Gastroesophageal sphincter (tissue), 4 donors: ENCODE results near the gene SLC1A4. TPM values are rescaled to one million over a fixed set of nuclear protein-coding genes. Genes with fewer than 3 reads are reported as not detected.

ENCODE experiments used
- ATAC-seq: fragments of 150-250 bp; one replicate; pipeline ENCODE4 v1.9.1; 2016; ENCODE audit warnings: mild to moderate bottlenecking, moderate library complexity
- H3K27ac ChIP-seq, 4 donors: fragments of 200-600 bp; sonication (generic) in 3 of 4; 1 replicate in 3 of 4; 2 replicates in 1 of 4; pipeline ENCODE4 v1.5.1; 2016 to 2019
- H3K27me3 ChIP-seq: fragments of 200-600 bp; sonication (generic); one replicate; pipeline ENCODE4 v1.5.1; 2019
- H3K36me3 ChIP-seq, 2 donors: fragments of 200-600 bp; sonication (generic); one replicate each; pipeline ENCODE4 v1.5.1; 2019; ENCODE audit warnings: control low read depth in 1 of 2
- H3K4me1 ChIP-seq, 3 donors: fragments of 200-600 bp; sonication (generic); 1 replicate in 2 of 3; 2 replicates in 1 of 3; pipeline ENCODE4 v1.5.1; 2016 to 2019; ENCODE audit warnings: control low read depth in 2 of 3
- H3K4me3 ChIP-seq, 2 donors: fragments of 200-600 bp; sonication (generic); one replicate each; pipeline ENCODE4 v1.5.1; 2019; ENCODE audit warnings: mild to moderate bottlenecking in 1 of 2, moderate library complexity in 1 of 2
- H3K9me3 ChIP-seq, 3 donors: fragments of 200-600 bp; sonication (generic); one replicate each; pipeline ENCODE4 v1.5.1; 2017 to 2019; ENCODE audit warnings: control low read depth in 2 of 3
- CTCF ChIP-seq, 4 experiments: fragments of 200-600 bp in 2 of 4; fragments of 450-650 bp in 2 of 4; sonication (generic) in 1 of 4; IDR thresholded peaks; one replicate each; pipeline ENCODE4 v1.5.1; 2017 to 2019; ENCODE audit warnings: antibody characterized with exemption in 4 of 4, mild to moderate bottlenecking in 2 of 4, moderate library complexity in 2 of 4
- EP300 ChIP-seq: sonication (generic); formaldehyde crosslinking; IDR thresholded peaks from one replicate; pipeline ENCODE4 v1.6.1; 2017; ENCODE audit warnings: antibody characterized with exemption, mild to moderate bottlenecking
- POLR2A ChIP-seq, 2 donors: fragments of 450-650 bp; IDR thresholded peaks; one replicate each; pipeline ENCODE4 v1.6.1; 2017; ENCODE audit warnings: antibody characterized with exemption in 2 of 2, mild to moderate bottlenecking in 2 of 2, moderate library complexity in 1 of 2
- POLR2AphosphoS5 ChIP-seq: sonication (generic); formaldehyde crosslinking; IDR thresholded peaks from one replicate; pipeline ENCODE4 v1.6.1; 2017; ENCODE audit warnings: antibody characterized with exemption
- WGBS, 2 donors: methylation state at CpG; one replicate each; pipeline ENCODE4 v1.1.5; 2018; ENCODE audit warnings: low coverage in 1 of 2; 5-methylcytosine and 5-hydroxymethylcytosine counted together
- total RNA-seq, 4 donors: library from RNA; depleted of rRNA; stranded (reverse); fragments of >200 nt; gene quantifications; one replicate each; pipeline ENCODE4 v1.1.0, GENCODE V29; 2016

SLC1A4 gene
- total RNA-seq, 4 donors from 2014 or later: 9.0 to 13.8 (median 11.3) TPM

- ATAC-seq: no peak
- Histone ChIP-seq H3K27ac (peak overlapping the region in 3 of 4 donors; percentile 90 to 94 (median 94)), H3K4me1 (peaks cover 0 to 63% (median 9%) of the 10 kb centered on the region in 3 donors), H3K4me3 (peak overlapping the region; percentile 53 to 91), H3K36me3 (no peaks in the 10 kb centered on the region), H3K27me3 (no peaks in the 10 kb centered on the region), H3K9me3 (no peaks in the 10 kb centered on the region)
- WGBS, 2 donors: 40 to 51% methylated on average over 4 to 6 of the region's 6 CpGs
- TF ChIP-seq POLR2A (IDR thresholded peaks at IDR 0.05) (no peak), POLR2AphosphoS5 (no peak), CTCF (IDR thresholded peaks at IDR 0.05) (no peak), EP300 (no peak)
These were observed 68.3 kb downstream of the SLC1A4 start for GRCh38 chr2:65057391-65058052.

- no peak for ATAC-seq
- Histone ChIP-seq H3K36me3 (no peaks in the 10 kb centered on the region), H3K27me3 (no peaks in the 10 kb centered on the region), H3K9me3 (no peaks in the 10 kb centered on the region), H3K4me3 (no peak overlapping the region), H3K4me1 (peaks cover 0 to 79% (median 19%) of the 10 kb centered on the region in 3 donors), H3K27ac (peak overlapping the region in 3 of 4 donors; percentile 41 to 90 (median 41))
- 63 to 79% methylated on average over 1 of the region's 1 CpG for WGBS, 2 donors
- no peak for TF ChIP-seq POLR2A (IDR thresholded peaks at IDR 0.05)
- TF ChIP-seq POLR2AphosphoS5: peak; percentile 9
These were observed 69.9 kb downstream of the SLC1A4 start for GRCh38 chr2:65059071-65059470.

- H3K4me3 ChIP-seq: no peak overlapping the region
- no peak for ATAC-seq
- H3K27me3 ChIP-seq: no peaks in the 10 kb centered on the region
- peaks cover 2 to 94% (median 32%) of the 10 kb centered on the region in 3 donors for H3K4me1 ChIP-seq
- peak overlapping the region in 1 of 4 donors; percentile 4 for H3K27ac ChIP-seq
- 70 to 83% methylated on average over 4 to 5 of the region's 7 CpGs for WGBS, 2 donors
- H3K36me3 ChIP-seq: no peaks in the 10 kb centered on the region
- TF ChIP-seq POLR2AphosphoS5 (no peak), EP300 (no peak), POLR2A (IDR thresholded peaks at IDR 0.05) (no peak), CTCF (IDR thresholded peaks at IDR 0.05) (no peak)
- no peaks in the 10 kb centered on the region for H3K9me3 ChIP-seq
These were observed 72.1 kb downstream of the SLC1A4 start for GRCh38 chr2:65061146-65061909.

GRCh38 chr2:65061910-65062339 is 72.7 kb downstream of the SLC1A4 start:
- Histone ChIP-seq H3K4me1 (peaks cover 2 to 97% (median 32%) of the 10 kb centered on the region in 3 donors), H3K27ac (peak overlapping the region in 1 of 4 donors; percentile 4), H3K27me3 (no peaks in the 10 kb centered on the region), H3K9me3 (no peaks in the 10 kb centered on the region), H3K36me3 (no peaks in the 10 kb centered on the region), H3K4me3 (no peak overlapping the region)
- WGBS, 2 donors: 98 to 100% methylated on average over 5 to 6 of the region's 8 CpGs
- TF ChIP-seq CTCF (IDR thresholded peaks at IDR 0.05): no peak
- TF ChIP-seq EP300: no peak
- TF ChIP-seq POLR2A (IDR thresholded peaks at IDR 0.05): no peak
- no peak for TF ChIP-seq POLR2AphosphoS5
- ATAC-seq: no peak
